B cell (primary cell): ENCODE results near the gene WEE1. TPM values are rescaled to one million over a fixed set of nuclear protein-coding genes. Genes with fewer than 3 reads are reported as not detected.

Experiments
- ATAC-seq: fragments of 200-7000 bp; cut with Tn5 transposase; one replicate; pipeline ENCODE4 v1.10.0; 2021; ENCODE audit warnings: low read depth, mild to moderate bottlenecking, moderate number of reproducible peaks, moderate library complexity
- CTCF ChIA-PET: fragments of 350-600 bp; sonication (Branson Sonifier 250); formaldehyde crosslinking; loops from one replicate; lab custom pipeline; 2021; ENCODE audit warnings: antibody characterized with exemption, inconsistent platforms; lab: Charles Lee
- POLR2A ChIA-PET: fragments of 350-600 bp; sonication (Branson Sonifier 250); formaldehyde crosslinking; loops from one replicate; lab custom pipeline; 2021; ENCODE audit warnings: antibody characterized with exemption; lab: Charles Lee
- DNase-seq: peaks from one replicate; pipeline ENCODE4 v3.0.0; 2013
- H2AFZ ChIP-seq: 2 replicates; pipeline ENCODE4 v1.6.1; 2012; ENCODE audit warnings: mild to moderate bottlenecking, low read depth, low read length; ENCODE audit not compliant: insufficient read depth, poor library complexity, severe bottlenecking
- H3K27ac ChIP-seq, 2 donors: 1 replicate in 1 of 2; 2 replicates in 1 of 2; pipeline ENCODE4 v1.5.1; 2012 to 2013; ENCODE audit warnings: low read length in 2 of 2, mild to moderate bottlenecking in 2 of 2, moderate library complexity in 1 of 2
- H3K27me3 ChIP-seq, 4 experiments: fragments of 200-600 bp in 1 of 4; sonication (generic) in 1 of 4; replicated peaks in 1 of 4; 1 replicate in 2 of 4; 2 replicates in 2 of 4; pipeline versions ENCODE4 v1.6.1 to v1.7.0; 2013 to 2016; ENCODE audit warnings: low read length in 3 of 4, mild to moderate bottlenecking in 2 of 4, mixed read lengths in 1 of 4, moderate library complexity in 1 of 4; ENCODE audit not compliant: insufficient read depth in 4 of 4, control insufficient read depth in 3 of 4; ENCODE audit errors: control extremely low read depth in 1 of 4
- H3K36me3 ChIP-seq, 2 experiments: replicated peaks in 1 of 2; 1 replicate in 1 of 2; 2 replicates in 1 of 2; pipeline versions ENCODE4 v1.6.1 to v1.7.1; 2013; ENCODE audit warnings: low read length in 1 of 2; ENCODE audit not compliant: insufficient read depth in 2 of 2, control insufficient read depth in 1 of 2; ENCODE audit errors: control extremely low read depth in 1 of 2, extremely low read depth in 1 of 2
- H3K4me1 ChIP-seq, 2 donors: fragments of 200-600 bp in 1 of 2; sonication (generic) in 1 of 2; 1 replicate in 1 of 2; 2 replicates in 1 of 2; pipeline versions ENCODE4 v1.5.1 to v1.6.1; 2013 to 2017; ENCODE audit warnings: low read length in 2 of 2; ENCODE audit not compliant: control insufficient read depth in 2 of 2, insufficient read depth in 2 of 2
- H3K4me2 ChIP-seq: replicated peaks from 2 replicates; pipeline ENCODE3; 2012; ENCODE audit warnings: mild to moderate bottlenecking, low read depth, low read length; ENCODE audit not compliant: poor library complexity, severe bottlenecking
- H3K4me3 ChIP-seq, 5 experiments: fragments of 200-600 bp in 1 of 5; sonication (generic) in 1 of 5; 1 replicate in 3 of 5; 2 replicates in 2 of 5; pipeline versions ENCODE4 v1.5.1 to v1.7.0; 2011 to 2016; ENCODE audit warnings: low read length in 4 of 5, mild to moderate bottlenecking in 4 of 5, low read depth in 2 of 5, control low read depth in 1 of 5, moderate library complexity in 1 of 5; ENCODE audit not compliant: insufficient read depth in 1 of 5; ENCODE audit errors: control extremely low read depth in 1 of 5, extremely low read depth in 1 of 5
- H3K79me2 ChIP-seq: fragments of 200-600 bp; sonication (generic); one replicate; pipeline ENCODE4 v1.6.0; 2016; ENCODE audit warnings: low read length; ENCODE audit not compliant: control insufficient read depth, insufficient read depth
- H3K9ac ChIP-seq: fragments of 200-600 bp; sonication (generic); 2 replicates; pipeline ENCODE4 v1.6.1; 2017; ENCODE audit warnings: mild to moderate bottlenecking, low read length, moderate library complexity
- H3K9me3 ChIP-seq, 3 donors: one replicate each; pipeline versions ENCODE4 v1.6.1 to v1.7.1; 2013; ENCODE audit warnings: low read length in 2 of 3; ENCODE audit not compliant: control insufficient read depth in 2 of 3, insufficient read depth in 1 of 3; ENCODE audit errors: control extremely low read depth in 1 of 3
- H4K20me1 ChIP-seq: 2 replicates; pipeline ENCODE4 v1.6.0; 2012; ENCODE audit warnings: mild to moderate bottlenecking, low read length; ENCODE audit not compliant: insufficient read depth, control insufficient read depth, poor library complexity, severe bottlenecking
- H3K27ac Mint-ChIP-seq: one replicate; pipeline ENCODE4 v1.8.0; 2021; ENCODE audit warnings: mixed read lengths
- H3K27me3 Mint-ChIP-seq: one replicate; pipeline ENCODE4 v1.8.0; 2021; ENCODE audit warnings: mixed read lengths
- H3K4me1 Mint-ChIP-seq: one replicate; pipeline ENCODE4 v1.8.0; 2021; ENCODE audit warnings: mixed read lengths
- H3K4me3 Mint-ChIP-seq: one replicate; pipeline ENCODE4 v1.8.0; 2021; ENCODE audit warnings: mixed read lengths
- H3K9me3 Mint-ChIP-seq: one replicate; pipeline ENCODE4 v1.8.0; 2022; ENCODE audit warnings: mixed read lengths; ENCODE audit not compliant: insufficient read depth
- CTCF ChIP-seq: fragments of 200-600 bp; IDR thresholded peaks from one replicate; pipeline ENCODE4 v1.8.0; 2022; ENCODE audit warnings: antibody characterized with exemption, mild to moderate bottlenecking
- EZH2 ChIP-seq: IDR thresholded peaks from 2 replicates; pipeline ENCODE4 v1.6.1; 2012; ENCODE audit warnings: borderline replicate concordance, low read depth, mild to moderate bottlenecking, moderate library complexity, low read length; ENCODE audit not compliant: insufficient read depth, poor library complexity, severe bottlenecking
- WGBS: methylation state at CpG from one replicate; pipeline ENCODE4 v1.1.5; 2013; ENCODE audit warnings: missing lambda C conversion rate; ENCODE audit not compliant: insufficient coverage; 5-methylcytosine and 5-hydroxymethylcytosine counted together
- intact Hi-C: fragments of 100-400 bp; cut with micrococcal nuclease; formaldehyde crosslinking; loops from one replicate; pipeline ENCODE4 v1.10.0; 2022
- polyA plus RNA-seq: library from polyadenylated mRNA; depleted of rRNA; stranded (reverse); fragments of >200 nt; gene quantifications from 2 replicates; pipeline ENCODE4 v1.2.3, GENCODE V29; 2012
- total RNA-seq, 2 donors: library from RNA; stranded (reverse); fragments of 120-200 nt in 1 of 2; gene quantifications; 1 replicate in 1 of 2; 2 replicates in 1 of 2; pipeline versions ENCODE4 v1.2.3 to v1.2.4, GENCODE V29; 2013 to 2022

WEE1 gene
- total and polyA plus RNA-seq, 2 donors (not counting 1 experiment from before 2014, with no cell fraction given) = 14.7 to 31.3 TPM

- no peak overlapping the region for H3K4me2 ChIP-seq
Observed at GRCh38 chr11:9606809-9607510, 33.5 kb downstream of the WEE1 start.

More at GRCh38 chr11:9606809-9607510, 33.5 kb downstream of the WEE1 start:
- Histone ChIP-seq H3K79me2 (peaks cover 17% of the 10 kb centered on the region), H3K36me3 (no peaks in the 10 kb centered on the region), H3K9me3 (peaks cover 0 to 5% (median 0%) of the 10 kb centered on the region in 3 donors), H3K4me3 (no peak overlapping the region), H4K20me1 (no peaks in the 10 kb centered on the region), H3K27ac (no peak overlapping the region), H2AFZ (no peak overlapping the region), H3K27me3 (no peaks in the 10 kb centered on the region), H3K4me1 (peaks cover 20 to 29% of the 10 kb centered on the region in 2 donors), H3K9ac (no peak overlapping the region)
- DNase-seq = no peak
- H3K9me3 Mint-ChIP-seq = no peaks in the 10 kb centered on the region
- no peaks in the 10 kb centered on the region for H3K27me3 Mint-ChIP-seq
- intact Hi-C loops = no loop called here
- no peak for ATAC-seq
- over 99% methylated on average over 9 of the region's 9 CpGs for WGBS
- H3K27ac Mint-ChIP-seq = peak overlapping the region; percentile 46
- H3K4me3 Mint-ChIP-seq = no peak overlapping the region
- H3K4me1 Mint-ChIP-seq = peaks cover 36% of the 10 kb centered on the region
- CTCF ChIA-PET = interaction anchor here (0.7 to 1.9 kb wide), 3 partner anchors 72 to 147 kb away, joined by 3 to 5 read pairs (median 5); no protein-coding TSS in a partner anchor
- POLR2A ChIA-PET = no interaction called here
- TF ChIP-seq EZH2 (no peak), CTCF (no peak)
